H9 (cell line): Measurements from ENCODE around the gene C6orf120. TPM values are rescaled to one million over a fixed set of nuclear protein-coding genes. Genes with fewer than 3 reads are reported as not detected.

ENCODE experiments used
- DNase-seq: peaks from one replicate; pipeline ENCODE4 v3.0.0-alpha.2; 2017
- H2AFZ ChIP-seq: one replicate; pipeline ENCODE4 v1.6.1; 2013; ENCODE audit warnings: mild to moderate bottlenecking, low read length, control low read depth, moderate library complexity
- H2AK5ac ChIP-seq: 2 replicates; pipeline ENCODE4 v1.6.1; 2013; ENCODE audit warnings: low read length, control low read depth, mixed read lengths; ENCODE audit not compliant: insufficient read length
- H2BK120ac ChIP-seq: one replicate; pipeline ENCODE4 v1.6.1; 2013; ENCODE audit warnings: low read depth, mild to moderate bottlenecking, low read length, control low read depth, inconsistent platforms; ENCODE audit not compliant: poor library complexity, severe bottlenecking
- H2BK12ac ChIP-seq: 2 replicates; pipeline ENCODE4 v1.6.1; 2013; ENCODE audit warnings: low read length, control low read depth, mixed read lengths, low read depth; ENCODE audit not compliant: insufficient read length
- H2BK15ac ChIP-seq: 2 replicates; pipeline ENCODE4 v1.6.1; 2013; ENCODE audit warnings: low read depth, low read length, control low read depth
- H2BK20ac ChIP-seq: one replicate; pipeline ENCODE4 v1.6.1; 2013; ENCODE audit warnings: low read depth, mild to moderate bottlenecking, low read length, control low read depth, inconsistent platforms; ENCODE audit not compliant: poor library complexity, severe bottlenecking
- H2BK5ac ChIP-seq: 2 replicates; pipeline ENCODE4 v1.6.1; 2013; ENCODE audit warnings: low read length, control low read depth, mixed read lengths; ENCODE audit not compliant: insufficient read length
- H3K14ac ChIP-seq: 2 replicates; pipeline ENCODE4 v1.6.1; 2013; ENCODE audit warnings: low read length, control low read depth; ENCODE audit not compliant: insufficient read depth
- H3K18ac ChIP-seq: 2 replicates; pipeline ENCODE4 v1.6.1; 2013; ENCODE audit warnings: low read depth, mild to moderate bottlenecking, mixed read lengths, low read length, control low read depth; ENCODE audit not compliant: insufficient read length
- H3K23ac ChIP-seq: 2 replicates; pipeline ENCODE4 v1.6.1; 2013; ENCODE audit warnings: low read length, control low read depth, mixed read lengths, low read depth; ENCODE audit not compliant: insufficient read length
- H3K23me2 ChIP-seq: 2 replicates; pipeline ENCODE4 v1.6.1; 2013; ENCODE audit warnings: low read depth, mild to moderate bottlenecking, mixed read lengths, low read length, control low read depth; ENCODE audit not compliant: insufficient read length, poor library complexity, severe bottlenecking
- H3K27ac ChIP-seq: 2 replicates; pipeline ENCODE4 v1.5.1; 2013; ENCODE audit warnings: low read length, control low read depth, mixed read lengths, low read depth; ENCODE audit not compliant: insufficient read length
- H3K27me3 ChIP-seq: 2 replicates; pipeline ENCODE4 v1.6.1; 2013; ENCODE audit warnings: low read length, control low read depth, inconsistent platforms; ENCODE audit not compliant: insufficient read depth
- H3K4ac ChIP-seq: 2 replicates; pipeline ENCODE4 v1.6.1; 2013; ENCODE audit warnings: low read depth, mild to moderate bottlenecking, control low read depth, inconsistent platforms, low read length, moderate library complexity
- H3K4me1 ChIP-seq: 2 replicates; pipeline ENCODE4 v1.6.1; 2013; ENCODE audit warnings: low read length, control low read depth, inconsistent platforms; ENCODE audit not compliant: insufficient read depth
- H3K4me2 ChIP-seq: 2 replicates; pipeline ENCODE4 v1.6.1; 2013; ENCODE audit warnings: low read length, control low read depth, mixed read lengths; ENCODE audit not compliant: insufficient read length, insufficient read depth
- H3K56ac ChIP-seq: 2 replicates; pipeline ENCODE4 v1.6.1; 2013; ENCODE audit warnings: low read depth, mild to moderate bottlenecking, mixed read lengths, low read length, control low read depth; ENCODE audit not compliant: insufficient read length
- H3K79me1 ChIP-seq: 2 replicates; pipeline ENCODE4 v1.6.1; 2013; ENCODE audit warnings: low read depth, mild to moderate bottlenecking, moderate library complexity, low read length, control low read depth, inconsistent platforms; ENCODE audit not compliant: insufficient read depth, poor library complexity, severe bottlenecking
- H3K79me2 ChIP-seq: 2 replicates; pipeline ENCODE4 v1.6.1; 2013; ENCODE audit warnings: low read length, control low read depth, inconsistent platforms; ENCODE audit not compliant: insufficient read depth
- H3K9ac ChIP-seq: 2 replicates; pipeline ENCODE4 v1.6.1; 2013; ENCODE audit warnings: low read length, control low read depth, mixed read lengths; ENCODE audit not compliant: insufficient read length; ENCODE audit errors: extremely low read depth
- H3K9me3 ChIP-seq: one replicate; pipeline ENCODE4 v1.6.1; 2013; ENCODE audit warnings: low read depth, low read length, inconsistent platforms; ENCODE audit not compliant: control insufficient read depth
- H3T11ph ChIP-seq: one replicate; pipeline ENCODE4 v1.6.1; 2013; ENCODE audit warnings: mild to moderate bottlenecking, low read length, control low read depth, inconsistent platforms
- H4K20me1 ChIP-seq: one replicate; pipeline ENCODE4 v1.6.1; 2013; ENCODE audit not compliant: control insufficient read depth, insufficient read length, insufficient read depth
- H4K5ac ChIP-seq: 2 replicates; pipeline ENCODE4 v1.6.1; 2013; ENCODE audit warnings: low read depth, mild to moderate bottlenecking, mixed read lengths, low read length, control low read depth; ENCODE audit not compliant: insufficient read length
- H4K8ac ChIP-seq: replicated peaks from 2 replicates; pipeline ENCODE4 v1.6.1; 2013; ENCODE audit warnings: low read length, control low read depth, mixed read lengths, low read depth; ENCODE audit not compliant: insufficient read length
- H4K91ac ChIP-seq: 2 replicates; pipeline ENCODE4 v1.6.1; 2013; ENCODE audit warnings: low read depth, mild to moderate bottlenecking, moderate library complexity, mixed read lengths, low read length, control low read depth; ENCODE audit not compliant: insufficient read length
- H3K27ac Mint-ChIP-seq, 3 experiments: 2 replicates in 2 of 3; 3 replicates in 1 of 3; pipeline ENCODE4 v1.8.0; 2020 to 2021; ENCODE audit warnings: mixed read lengths in 3 of 3, mild to moderate bottlenecking in 1 of 3, moderate library complexity in 1 of 3
- H3K27me3 Mint-ChIP-seq: 2 replicates; pipeline ENCODE4 v1.8.0; 2021; ENCODE audit warnings: low read depth, mild to moderate bottlenecking, moderate library complexity, mixed read lengths
- H3K36me3 Mint-ChIP-seq, 3 experiments: 2 replicates in 2 of 3; 3 replicates in 1 of 3; pipeline ENCODE4 v1.8.0; 2020 to 2021; ENCODE audit warnings: low read depth in 3 of 3, mixed read lengths in 3 of 3; ENCODE audit not compliant: insufficient read depth in 1 of 3
- H3K4me1 Mint-ChIP-seq, 2 experiments: 2 replicates each; pipeline ENCODE4 v1.8.0; 2020; ENCODE audit warnings: mixed read lengths in 2 of 2
- H3K4me3 Mint-ChIP-seq, 2 experiments: 2 replicates in 1 of 2; 3 replicates in 1 of 2; pipeline ENCODE4 v1.8.0; 2020 to 2021; ENCODE audit warnings: mild to moderate bottlenecking in 2 of 2, mixed read lengths in 2 of 2, moderate library complexity in 1 of 2
- H3K9me3 Mint-ChIP-seq, 2 experiments: 2 replicates in 1 of 2; 3 replicates in 1 of 2; pipeline ENCODE4 v1.8.0; 2020; ENCODE audit warnings: mild to moderate bottlenecking in 2 of 2, mixed read lengths in 2 of 2, moderate library complexity in 1 of 2
- CTCF ChIP-seq: fragments of 200-600 bp; sonication (generic); conservative IDR thresholded peaks from 3 replicates; pipeline ENCODE4 v1.8.0; 2021; ENCODE audit warnings: antibody characterized with exemption, mild to moderate bottlenecking
- WGBS: extraction: QIAGEN DNeasy Blood & Tissue Kit; methylation state at CpG from one replicate; pipeline ENCODE4 v1.1.7; 2013; ENCODE audit warnings: missing lambda C conversion rate, low lambda C conversion rate, mixed read lengths; ENCODE audit not compliant: insufficient read length; ENCODE audit errors: extremely low coverage; 5-methylcytosine and 5-hydroxymethylcytosine counted together
- total RNA-seq: library from RNA; stranded (reverse); gene quantifications from 2 replicates; pipeline ENCODE4 v1.2.1, GENCODE V29; 2021

Gene C6orf120
- total RNA-seq, 1 experiment from 2014 or later: 23.2 TPM

GRCh38 chr6:169666441-169666840, 35.5 kb upstream of the C6orf120 start:
- no peak overlapping the region; a peak in 1 of 7 replicates for H3K27ac Mint-ChIP-seq
- Histone ChIP-seq H3K27me3 (no peaks in the 10 kb centered on the region), H3K23me2 (no peaks in the 10 kb centered on the region), H3K9ac (no peak overlapping the region), H2BK20ac (no peak overlapping the region), H4K8ac (no peak overlapping the region), H3K79me1 (no peaks in the 10 kb centered on the region), H4K5ac (no peak overlapping the region), H4K20me1 (no peaks in the 10 kb centered on the region), H2BK15ac (no peak overlapping the region), H2BK5ac (no peak overlapping the region), H3K14ac (no peak overlapping the region), H3K79me2 (no peaks in the 10 kb centered on the region), H2AK5ac (no peak overlapping the region), H2AFZ (no peak overlapping the region), H3K56ac (no peak overlapping the region), H2BK120ac (no peak overlapping the region), H3K27ac (no peak overlapping the region), H3K4me2 (no peak overlapping the region), H3K18ac (no peak overlapping the region), H2BK12ac (no peak overlapping the region), H3K4me1 (no peaks in the 10 kb centered on the region), H3T11ph (no peak overlapping the region), H4K91ac (no peak overlapping the region), H3K23ac (no peak overlapping the region), H3K4ac (no peak overlapping the region), H3K9me3 (no peaks in the 10 kb centered on the region)
- H3K36me3 Mint-ChIP-seq: peaks cover 42 to 86% (median 65%) of the 10 kb centered on the region in 3 experiments
- no peak for TF ChIP-seq CTCF
- no peaks in the 10 kb centered on the region; a peak in 2 of 5 replicates for H3K9me3 Mint-ChIP-seq
- no peaks in the 10 kb centered on the region for H3K27me3 Mint-ChIP-seq
- peaks cover 10 to 11% of the 10 kb centered on the region in 2 experiments for H3K4me1 Mint-ChIP-seq
- DNase-seq: no peak
- WGBS: no CpG with 5 or more reads among the region's 18 CpGs
- H3K4me3 Mint-ChIP-seq: no peak overlapping the region
